NCI-H1694 (cell line): Measurements from ENCODE around the gene METRN.

Experiments used
- DNase-seq: peaks from one replicate; lab custom pipeline; 2025; lab: John Stamatoyannopoulos, UW

METRN gene

DNA sequence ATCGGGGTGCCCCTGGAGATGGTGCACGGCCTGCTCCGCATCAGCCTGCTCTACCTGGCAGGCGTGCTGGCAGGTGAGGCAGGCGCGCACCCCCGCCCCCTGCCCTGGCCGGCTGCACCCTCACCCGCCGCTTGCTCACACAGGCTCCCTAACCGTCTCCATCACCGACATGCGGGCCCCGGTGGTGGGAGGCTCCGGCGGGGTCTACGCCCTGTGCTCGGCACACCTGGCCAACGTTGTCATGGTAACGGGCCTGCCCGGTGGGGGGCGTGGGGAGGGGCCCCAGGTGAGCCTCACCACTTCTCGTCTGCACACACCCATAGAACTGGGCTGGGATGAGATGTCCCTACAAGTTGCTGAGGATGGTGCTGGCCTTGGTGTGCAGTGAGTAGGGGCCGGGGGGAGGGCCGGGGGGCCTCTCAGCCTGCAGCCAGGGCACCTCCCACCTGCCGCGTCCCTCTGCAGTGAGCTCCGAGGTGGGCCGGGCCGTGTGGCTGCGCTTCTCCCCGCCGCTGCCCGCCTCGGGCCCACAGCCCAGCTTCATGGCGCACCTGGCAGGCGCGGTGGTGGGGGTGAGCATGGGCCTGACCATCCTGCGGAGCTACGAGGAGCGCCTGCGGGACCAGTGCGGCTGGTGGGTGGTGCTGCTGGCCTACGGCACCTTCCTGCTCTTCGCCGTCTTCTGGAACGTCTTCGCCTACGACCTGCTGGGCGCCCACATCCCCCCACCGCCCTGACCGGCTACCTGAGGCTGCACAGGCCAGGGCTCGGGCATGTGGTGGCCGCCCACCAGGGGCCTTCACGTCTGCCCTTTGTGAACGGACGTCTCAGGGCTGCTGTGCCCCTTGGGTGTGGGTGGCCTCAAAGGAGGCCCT is 37.4 kb upstream of the METRN start:
- no peak for DNase-seq

DNA sequence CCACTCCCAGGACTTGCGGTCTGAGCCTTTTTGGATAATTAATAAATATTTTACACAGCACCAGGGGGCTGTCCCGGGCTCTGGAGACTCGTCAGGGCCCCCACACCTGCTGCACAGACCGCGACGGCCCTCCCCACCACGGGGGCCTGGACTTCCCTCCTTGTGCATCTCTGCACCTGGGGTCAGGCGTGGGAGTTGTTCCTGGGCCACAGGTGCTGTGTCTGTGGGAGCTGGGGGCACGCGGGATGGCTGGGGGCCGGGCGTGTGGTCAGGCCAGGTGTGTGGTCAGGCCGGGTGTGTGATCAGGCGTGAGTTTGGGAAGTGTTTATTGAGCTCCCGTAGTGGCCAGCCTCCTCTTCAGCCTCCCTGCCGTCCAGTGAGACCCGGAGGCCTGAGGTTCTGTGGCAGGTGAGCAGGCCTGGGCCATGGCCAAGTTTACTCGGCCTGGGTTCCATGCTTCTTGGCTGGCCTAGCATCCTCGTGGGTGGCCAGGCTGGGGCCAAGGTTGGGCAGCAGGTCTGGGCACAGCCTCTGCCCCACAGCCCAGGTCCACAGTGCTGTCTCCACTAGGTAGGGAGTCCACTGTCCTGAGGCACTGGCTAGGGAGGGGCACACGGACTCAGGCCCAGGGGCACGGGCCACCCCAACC is 36.6 kb upstream of the METRN start:
- no peak for DNase-seq

- DNase-seq, result peak; percentile 34
Observed at GRCh38 chr16:678858-679813, 35.8 kb upstream of the METRN start.

- peak; percentile 48 for DNase-seq
Observed at GRCh38 chr16:679814-680624, 34.9 kb upstream of the METRN start, which contains the start of gene STUB1. STUB1 (plus strand) TSS chr16:680410; CDS start chr16:680526, 116 bp downstream.

GRCh38 chr16:680625-680945 is 34.3 kb upstream of the METRN start:
- DNase-seq, result no peak

DNA sequence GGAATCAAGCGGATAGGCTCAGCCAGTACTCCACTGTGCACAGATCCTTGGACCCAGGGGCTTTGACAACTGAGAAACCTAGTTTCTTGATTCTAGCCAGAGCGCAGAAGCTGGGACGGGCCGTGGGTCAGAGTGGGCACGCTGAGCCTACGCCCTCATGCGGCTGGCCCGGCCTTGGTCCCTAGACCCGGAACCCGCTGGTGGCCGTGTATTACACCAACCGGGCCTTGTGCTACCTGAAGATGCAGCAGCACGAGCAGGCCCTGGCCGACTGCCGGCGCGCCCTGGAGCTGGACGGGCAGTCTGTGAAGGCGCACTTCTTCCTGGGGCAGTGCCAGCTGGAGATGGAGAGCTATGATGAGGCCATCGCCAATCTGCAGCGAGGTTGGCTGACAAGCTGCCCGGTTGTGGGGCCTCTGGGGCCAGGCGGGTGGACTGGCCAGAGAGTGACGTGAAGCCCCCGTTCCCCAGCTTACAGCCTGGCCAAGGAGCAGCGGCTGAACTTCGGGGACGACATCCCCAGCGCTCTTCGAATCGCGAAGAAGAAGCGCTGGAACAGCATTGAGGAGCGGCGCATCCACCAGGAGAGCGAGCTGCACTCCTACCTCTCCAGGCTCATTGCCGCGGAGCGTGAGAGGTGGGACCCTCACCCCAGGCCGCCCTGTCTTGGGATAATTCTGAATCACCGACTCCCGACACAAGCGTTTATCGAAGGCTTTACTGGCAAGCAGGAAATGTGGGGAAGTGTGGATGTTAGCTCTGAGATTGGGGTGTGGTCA is 33.8 kb upstream of the METRN start:
- DNase-seq, result no peak

DNA sequence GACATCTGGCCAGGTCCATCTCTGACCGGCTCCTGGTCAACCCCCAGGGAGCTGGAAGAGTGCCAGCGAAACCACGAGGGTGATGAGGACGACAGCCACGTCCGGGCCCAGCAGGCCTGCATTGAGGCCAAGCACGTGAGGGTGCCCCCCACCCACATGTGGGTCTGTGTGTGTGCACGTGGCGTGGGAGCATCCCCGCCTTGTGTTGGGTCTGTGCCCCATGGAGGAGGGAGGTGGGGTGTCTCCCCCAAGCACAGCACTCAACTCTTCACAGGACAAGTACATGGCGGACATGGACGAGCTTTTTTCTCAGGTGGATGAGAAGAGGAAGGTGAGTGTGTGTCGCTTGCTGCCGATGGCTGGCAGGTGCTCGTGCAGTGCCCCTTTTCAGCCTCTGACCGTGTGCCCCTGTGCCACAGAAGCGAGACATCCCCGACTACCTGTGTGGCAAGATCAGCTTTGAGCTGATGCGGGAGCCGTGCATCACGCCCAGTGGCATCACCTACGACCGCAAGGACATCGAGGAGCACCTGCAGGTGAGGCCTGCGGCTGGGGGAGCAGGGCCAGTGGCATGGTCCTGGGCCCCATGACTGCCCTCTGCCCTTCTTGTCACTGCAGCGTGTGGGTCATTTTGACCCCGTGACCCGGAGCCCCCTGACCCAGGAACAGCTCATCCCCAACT is 33.0 kb upstream of the METRN start:
- DNase-seq, result no peak

GRCh38 chr16:682493-683395 is 32.2 kb upstream of the METRN start:
- no peak for DNase-seq

DNA sequence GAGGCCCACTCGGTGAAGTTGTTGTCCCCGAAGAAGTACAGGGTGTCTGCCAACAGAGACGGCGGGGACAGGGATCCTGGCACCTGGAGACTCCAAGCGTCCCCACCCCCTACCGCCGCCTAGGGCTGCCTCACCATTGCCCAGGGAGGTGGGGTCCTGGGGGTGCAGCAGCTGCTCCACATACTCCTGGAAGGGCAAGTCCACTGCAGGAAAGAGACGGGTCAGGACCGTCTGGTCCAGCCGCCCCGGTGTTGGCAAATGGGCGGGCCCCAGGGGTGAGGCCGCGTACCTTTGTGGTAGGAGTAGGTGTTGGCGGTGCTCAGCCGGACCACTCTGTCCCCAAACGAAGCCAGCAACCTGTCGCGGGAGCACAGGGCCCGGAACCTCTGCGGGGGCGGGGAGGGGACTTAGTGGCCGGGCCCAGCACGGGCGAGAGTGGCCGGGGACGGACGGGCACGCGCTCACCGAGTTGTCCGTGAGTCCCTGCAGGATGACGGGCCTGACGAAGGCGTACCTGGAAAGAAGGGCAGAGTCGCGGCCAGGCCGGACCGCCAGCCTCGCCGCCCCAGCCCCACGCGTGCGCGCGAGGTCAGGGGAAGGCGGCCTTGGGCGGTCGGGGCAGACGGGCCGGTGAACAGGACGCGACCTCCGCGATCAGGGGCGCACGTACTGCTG is 31.4 kb upstream of the METRN start:
- no peak for DNase-seq

- DNase-seq, result peak; percentile 80
Observed at GRCh38 chr16:684071-684794, 30.7 kb upstream of the METRN start, which contains the start of gene JMJD8. JMJD8 (minus strand) TSS chr16:684334; CDS start chr16:684319, 15 bp downstream.

GRCh38 chr16:684961-685696 is 29.8 kb upstream of the METRN start:
- DNase-seq, result no peak

- no peak for DNase-seq
Observed at GRCh38 chr16:685967-686366, 29.0 kb upstream of the METRN start.

GRCh38 chr16:686459-687260 is 28.3 kb upstream of the METRN start:
- no peak for DNase-seq

DNA sequence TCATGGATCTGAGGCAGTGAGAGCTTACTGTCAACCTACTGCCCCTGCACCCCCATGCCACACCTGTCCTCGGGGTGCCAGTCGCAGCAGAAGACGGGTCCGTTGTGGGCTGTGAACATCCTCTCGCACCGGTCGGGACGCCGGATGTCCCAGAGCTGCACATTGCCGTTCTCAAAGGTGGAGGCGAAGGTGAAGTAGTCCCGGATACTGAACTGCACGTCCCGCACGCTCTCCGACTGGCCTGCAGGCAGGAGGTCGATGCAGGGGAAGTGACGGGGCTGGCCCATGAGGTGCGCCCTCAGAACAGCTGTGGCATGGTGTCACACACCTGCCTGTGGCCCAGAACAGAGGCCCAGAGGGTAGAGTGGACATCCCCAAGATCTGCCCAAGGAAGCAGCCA is 27.4 kb upstream of the METRN start:
- no peak for DNase-seq

GRCh38 chr16:689175-689897 is 25.6 kb upstream of the METRN start:
- DNase-seq, result no peak
